HCT116 (cell line): ENCODE results near the gene LMO2. TPM values are rescaled to one million over a fixed set of nuclear protein-coding genes. Genes with fewer than 3 reads are reported as not detected.

Experiments
- ATAC-seq: fragments of 200-7000 bp; cut with Tn5 transposase; 2 replicates; pipeline ENCODE4 v1.9.1; 2020; ENCODE audit warnings: mild to moderate bottlenecking, moderate library complexity
- BruUV-seq: library from RNA; stranded (reverse); fragments of 400-500 nt; replicated peaks from 2 replicates; lab custom pipeline; 2021; lab: Mats Ljungman, UMichigan
- CTCF ChIA-PET: fragments of 300-600 bp; sonication (Branson Sonifier 250); formaldehyde crosslinking; loops from one replicate; lab custom pipeline; 2021; ENCODE audit warnings: antibody characterized with exemption; lab: Charles Lee
- POLR2A ChIA-PET: fragments of 300-600, 350-600 bp; sonication (Branson Sonifier 250); formaldehyde crosslinking; loops from one replicate; lab custom pipeline; 2021; ENCODE audit warnings: antibody characterized with exemption; lab: Charles Lee
- RAD21 ChIA-PET, 2 experiments: fragments of 300-600 bp; sonication (Branson Sonifier 250); formaldehyde crosslinking; loops; one replicate each; lab custom pipeline; 2023; ENCODE audit warnings: low total read pairs in 2 of 2; ENCODE audit not compliant: uncharacterized antibody in 2 of 2, unreplicated experiment in 2 of 2, low non-redundant PET in 1 of 2; lab: Charles Lee
- DNase-seq: peaks from one replicate; pipeline ENCODE4 v3.0.0-alpha.2; 2010; ENCODE audit warnings: low read depth, low spot score
- H2AFZ ChIP-seq: fragments of 200-600 bp; shearing (Covaris generic), sonication (generic); 2 replicates; pipeline ENCODE4 v1.6.1; 2017; ENCODE audit warnings: low read depth, mixed run types, mixed read lengths, antibody characterized with exemption, low read length; ENCODE audit not compliant: poor library complexity, severe bottlenecking
- H3K27ac ChIP-seq: 2 replicates; pipeline ENCODE4 v1.5.1; 2012; ENCODE audit warnings: low read depth, low read length
- H3K27me3 ChIP-seq: fragments of 200-600 bp; sonication (generic); 2 replicates; pipeline ENCODE4 v1.6.1; 2016; ENCODE audit warnings: mixed run types, low read length, mixed read lengths; ENCODE audit not compliant: insufficient read depth
- H3K36me3 ChIP-seq, 2 experiments: fragments of 200-500 bp in 1 of 2; fragments of 200-600 bp in 1 of 2; sonication (Bioruptor generic) in 1 of 2; sonication (generic) in 1 of 2; 2 replicates each; pipeline versions ENCODE4 v1.5.1 to v1.6.1; 2014 to 2016; ENCODE audit warnings: low read length in 2 of 2, inconsistent platforms in 1 of 2, mixed read lengths in 1 of 2, mixed run types in 1 of 2; ENCODE audit not compliant: insufficient read depth in 2 of 2, control insufficient read depth in 1 of 2
- H3K4me1 ChIP-seq, 2 experiments: fragments of 200-600 bp in 1 of 2; sonication (generic) in 1 of 2; 2 replicates each; pipeline versions ENCODE4 v1.5.1 to v1.6.1; 2012 to 2017; ENCODE audit warnings: low read length in 2 of 2, inconsistent platforms in 1 of 2, mild to moderate bottlenecking in 1 of 2, mixed read lengths in 1 of 2, mixed run types in 1 of 2, moderate library complexity in 1 of 2; ENCODE audit not compliant: insufficient read depth in 2 of 2, control insufficient read depth in 1 of 2
- H3K4me2 ChIP-seq: fragments of 200-600 bp; sonication (generic); 2 replicates; pipeline ENCODE4 v1.6.1; 2017; ENCODE audit warnings: mixed run types, low read length, mixed read lengths
- H3K4me3 ChIP-seq, 2 experiments: fragments of 200-600 bp in 1 of 2; sonication (generic) in 1 of 2; replicated peaks in 1 of 2; 2 replicates each; pipeline ENCODE4 v1.5.1; 2011 to 2016; ENCODE audit warnings: low read length in 2 of 2, control low read depth in 1 of 2, low read depth in 1 of 2, mild to moderate bottlenecking in 1 of 2, mixed read lengths in 1 of 2, mixed run types in 1 of 2
- H3K79me2 ChIP-seq: fragments of 200-600 bp; sonication (generic); 2 replicates; pipeline ENCODE4 v1.6.1; 2017; ENCODE audit warnings: mild to moderate bottlenecking, mixed run types, low read length, moderate library complexity, mixed read lengths; ENCODE audit not compliant: insufficient read depth
- H3K9ac ChIP-seq: fragments of 200-600 bp; sonication (generic); 2 replicates; pipeline ENCODE4 v1.6.1; 2016; ENCODE audit warnings: low read length, mixed read lengths
- H3K9me2 ChIP-seq: fragments of 200-600 bp; sonication (generic), shearing (Covaris generic); 2 replicates; pipeline ENCODE4 v1.6.1; 2017; ENCODE audit warnings: mixed run types, mild to moderate bottlenecking, moderate library complexity; ENCODE audit not compliant: insufficient read depth
- H3K9me3 ChIP-seq, 2 experiments: fragments of 200-500 bp in 1 of 2; fragments of 200-600 bp in 1 of 2; sonication (Bioruptor generic) in 1 of 2; sonication (generic) in 1 of 2; 2 replicates each; pipeline ENCODE4 v1.6.1; 2014 to 2017; ENCODE audit warnings: low read length in 2 of 2, mixed read lengths in 2 of 2, inconsistent platforms in 1 of 2, low read depth in 1 of 2, mild to moderate bottlenecking in 1 of 2, mixed run types in 1 of 2, moderate library complexity in 1 of 2; ENCODE audit not compliant: control insufficient read depth in 1 of 2, insufficient read depth in 1 of 2
- H4K20me1 ChIP-seq: fragments of 200-600 bp; sonication (generic), shearing (Covaris generic); 2 replicates; pipeline ENCODE4 v1.6.1; 2017; ENCODE audit warnings: mixed run types, mild to moderate bottlenecking, moderate library complexity; ENCODE audit not compliant: insufficient read depth
- EGR1 ChIP-seq: IDR thresholded peaks from 2 replicates; pipeline ENCODE4 v1.6.1; 2012; ENCODE audit warnings: low read depth
- ELF1 ChIP-seq: IDR thresholded peaks from 2 replicates; pipeline ENCODE4 v1.6.1; 2012; ENCODE audit warnings: low read depth, borderline replicate concordance
- EZH2 ChIP-seq: fragments of 200-600 bp; sonication (generic); IDR thresholded peaks from 2 replicates; pipeline ENCODE4 v1.6.1; 2017; ENCODE audit warnings: antibody characterized with exemption, mixed run types
- FOSL1 ChIP-seq: IDR thresholded peaks from 2 replicates; pipeline ENCODE4 v1.6.1; 2012; ENCODE audit warnings: low read depth
- JUND ChIP-seq: IDR thresholded peaks from 2 replicates; pipeline ENCODE4 v1.6.1; 2012
- POLR2AphosphoS5 ChIP-seq: IDR thresholded peaks from 2 replicates; pipeline ENCODE4 v1.6.1; 2011; ENCODE audit warnings: mild to moderate bottlenecking, low read depth, low read length, moderate library complexity
- RAD21 ChIP-seq: IDR thresholded peaks from 2 replicates; pipeline ENCODE4 v1.6.1; 2012; ENCODE audit warnings: low read depth, mild to moderate bottlenecking
- SIN3A ChIP-seq: IDR thresholded peaks from 2 replicates; pipeline ENCODE4 v1.6.1; 2012; ENCODE audit warnings: low read depth
- SP1 ChIP-seq: IDR thresholded peaks from 2 replicates; pipeline ENCODE4 v1.6.1; 2012; ENCODE audit warnings: low read depth
- TCF7L2 ChIP-seq: IDR thresholded peaks from 2 replicates; pipeline ENCODE4 v1.7.0; 2011; ENCODE audit warnings: borderline replicate concordance, inconsistent platforms; ENCODE audit not compliant: insufficient read depth, insufficient read length; ENCODE audit errors: extremely low read depth
- ZNF274 ChIP-seq: fragments of 200-500 bp; sonication (Bioruptor generic); IDR thresholded peaks from 2 replicates; pipeline ENCODE4 v1.6.1; 2014; ENCODE audit warnings: mild to moderate bottlenecking, low read depth, low read length, inconsistent platforms
- intact Hi-C: fragments of 100-400 bp; cut with micrococcal nuclease; formaldehyde crosslinking; loops from 2 replicates; pipeline ENCODE4 v1.10.0; 2022
- total RNA-seq: library from RNA; stranded (reverse); gene quantifications from one replicate; pipeline ENCODE4 v1.2.1, GENCODE V29; 2021; ENCODE audit not compliant: unreplicated experiment
- TF ChIP-seq, protein P1 (sequence below), 3 experiments: fragments of 200-600 bp in 1 of 3; sonication (generic) in 1 of 3; IDR thresholded peaks in 2 of 3; conservative IDR thresholded peaks in 1 of 3; 2 replicates each; pipeline ENCODE4 v1.5.1; 2012 to 2017; ENCODE audit warnings: low read depth in 2 of 3, low read length in 2 of 3, antibody characterized with exemption in 1 of 3, borderline replicate concordance in 1 of 3, control low read depth in 1 of 3, mild to moderate bottlenecking in 1 of 3, mixed read lengths in 1 of 3, mixed run types in 1 of 3, moderate library complexity in 1 of 3; ENCODE audit not compliant: insufficient read depth in 1 of 3
- TF ChIP-seq, protein P2 (sequence below): IDR thresholded peaks from 2 replicates; pipeline ENCODE4 v1.6.1; 2012
- TF ChIP-seq, protein P3 (sequence below): IDR thresholded peaks from 2 replicates; pipeline ENCODE4 v1.6.1; 2012; ENCODE audit warnings: low read depth

Gene LMO2
- total RNA-seq, 1 experiment from 2014 or later, result 2.8 TPM

DNA sequence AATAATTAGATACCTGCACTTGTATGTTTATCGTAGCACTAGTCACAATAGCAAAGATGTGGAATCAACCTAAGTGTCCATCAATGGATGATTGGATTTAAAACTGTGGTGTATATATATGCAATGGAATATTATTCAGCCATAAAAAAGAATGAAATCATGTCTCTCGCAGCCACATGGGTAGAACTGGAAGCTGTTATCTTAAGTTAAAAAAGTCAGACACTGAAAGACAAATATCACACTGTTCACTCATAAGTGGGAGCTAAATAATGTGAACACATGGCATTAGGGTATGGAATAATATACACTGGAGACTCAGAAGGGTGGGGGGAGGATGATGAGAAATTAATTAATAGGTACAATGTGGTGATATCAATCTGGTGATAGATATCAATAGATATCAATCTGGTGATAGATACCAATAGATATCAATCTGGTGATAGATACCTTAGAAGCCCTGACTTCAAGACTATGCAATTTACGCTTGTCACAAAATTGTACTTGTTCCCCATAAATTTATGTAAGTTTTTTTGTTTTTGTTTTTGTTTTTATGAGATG, 2.0 kb downstream of the LMO2 start:
- Histone ChIP-seq H3K4me1 (0 out of 4 replicates have a peak, but pooled peaks cover 0 to 5% of the 10 kb centered on the region in 2 experiments), H3K4me2 (no peak overlapping the region), H3K4me3 (no peak overlapping the region), H3K9ac (no peak overlapping the region), H3K27me3 (no peaks in the 10 kb centered on the region), H4K20me1 (no peaks in the 10 kb centered on the region), H3K36me3 (no peaks in the 10 kb centered on the region), H3K79me2 (no peaks in the 10 kb centered on the region), H2AFZ (no peak overlapping the region), H3K9me3 (no peaks in the 10 kb centered on the region), H3K27ac (no peak overlapping the region), H3K9me2 (no peaks in the 10 kb centered on the region)
- ATAC-seq, result no peak
- no TSS peak for BruUV-seq
- ChIA-PET CTCF (interaction anchor here (0.5 kb wide), 1 partner anchor 96 kb away, joined by 3 read pairs; no protein-coding TSS in a partner anchor), RAD21 (no interaction called here), POLR2A (interaction anchor here (0.6 kb wide), 1 partner anchor 23 kb away, joined by 4 read pairs; no protein-coding TSS in a partner anchor)
- intact Hi-C loops, result no loop called here
- TF ChIP-seq FOSL1 (no peak), ZNF274 (no peak), ELF1 (no peak)
- DNase-seq, result no peak

DNA sequence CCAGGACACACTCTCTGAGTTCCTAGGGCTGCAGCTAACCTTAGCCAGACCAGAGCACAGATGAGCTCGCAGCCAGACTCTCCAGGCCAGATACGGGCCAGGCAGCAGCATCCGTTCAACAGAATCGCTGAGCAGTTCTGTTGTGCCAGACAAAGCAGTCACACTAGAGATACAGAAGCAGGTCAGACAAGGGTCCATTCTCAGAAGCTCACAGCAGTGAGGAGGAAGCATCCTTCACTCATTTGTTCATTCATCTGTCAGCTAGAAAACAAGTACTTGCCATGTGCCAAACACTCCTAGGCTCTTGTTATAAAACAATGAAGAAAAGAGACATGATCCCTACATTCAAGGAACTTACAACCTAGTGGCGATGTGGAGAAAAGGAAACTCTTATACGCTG, 2.6 kb downstream of the LMO2 start:
- Histone ChIP-seq H3K9ac (no peak overlapping the region), H2AFZ (no peak overlapping the region), H3K27ac (no peak overlapping the region), H3K4me3 (no peak overlapping the region), H3K27me3 (no peaks in the 10 kb centered on the region), H3K36me3 (no peaks in the 10 kb centered on the region), H3K4me1 (0 out of 4 replicates have a peak, but pooled peaks cover 0 to 5% of the 10 kb centered on the region in 2 experiments), H3K9me3 (no peaks in the 10 kb centered on the region), H3K9me2 (no peaks in the 10 kb centered on the region), H4K20me1 (no peaks in the 10 kb centered on the region), H3K4me2 (no peak overlapping the region), H3K79me2 (no peaks in the 10 kb centered on the region)
- no TSS peak for BruUV-seq
- POLR2A ChIA-PET, result interaction anchor here (0.6 kb wide), 1 partner anchor 23 kb away, joined by 4 read pairs; no protein-coding TSS in a partner anchor
- RAD21 ChIA-PET, result no interaction called here
- DNase-seq, result no peak
- ATAC-seq, result no peak
- intact Hi-C loops, result no loop called here
- TF ChIP-seq EGR1 (no peak), TCF7L2 (no peak), EZH2 (no peak), SIN3A (no peak), JUND (no peak), POLR2AphosphoS5 (no peak), SP1 (no peak), RAD21 (no peak)
- TF ChIP-seq, protein P1, sequence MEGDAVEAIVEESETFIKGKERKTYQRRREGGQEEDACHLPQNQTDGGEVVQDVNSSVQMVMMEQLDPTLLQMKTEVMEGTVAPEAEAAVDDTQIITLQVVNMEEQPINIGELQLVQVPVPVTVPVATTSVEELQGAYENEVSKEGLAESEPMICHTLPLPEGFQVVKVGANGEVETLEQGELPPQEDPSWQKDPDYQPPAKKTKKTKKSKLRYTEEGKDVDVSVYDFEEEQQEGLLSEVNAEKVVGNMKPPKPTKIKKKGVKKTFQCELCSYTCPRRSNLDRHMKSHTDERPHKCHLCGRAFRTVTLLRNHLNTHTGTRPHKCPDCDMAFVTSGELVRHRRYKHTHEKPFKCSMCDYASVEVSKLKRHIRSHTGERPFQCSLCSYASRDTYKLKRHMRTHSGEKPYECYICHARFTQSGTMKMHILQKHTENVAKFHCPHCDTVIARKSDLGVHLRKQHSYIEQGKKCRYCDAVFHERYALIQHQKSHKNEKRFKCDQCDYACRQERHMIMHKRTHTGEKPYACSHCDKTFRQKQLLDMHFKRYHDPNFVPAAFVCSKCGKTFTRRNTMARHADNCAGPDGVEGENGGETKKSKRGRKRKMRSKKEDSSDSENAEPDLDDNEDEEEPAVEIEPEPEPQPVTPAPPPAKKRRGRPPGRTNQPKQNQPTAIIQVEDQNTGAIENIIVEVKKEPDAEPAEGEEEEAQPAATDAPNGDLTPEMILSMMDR (IDR thresholded peaks at IDR 0.05 in 2 of 3, conservative IDR thresholded peaks at IDR 0.05 in 1 of 3; ENCODE audit: borderline replicate concordance in 1 of 3, insufficient read depth in 1 of 3, low read depth in 2 of 3, low read length in 2 of 3), result no peak
- TF ChIP-seq, protein P2, sequence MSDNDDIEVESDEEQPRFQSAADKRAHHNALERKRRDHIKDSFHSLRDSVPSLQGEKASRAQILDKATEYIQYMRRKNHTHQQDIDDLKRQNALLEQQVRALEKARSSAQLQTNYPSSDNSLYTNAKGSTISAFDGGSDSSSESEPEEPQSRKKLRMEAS, result no peak
- TF ChIP-seq, protein P3, sequence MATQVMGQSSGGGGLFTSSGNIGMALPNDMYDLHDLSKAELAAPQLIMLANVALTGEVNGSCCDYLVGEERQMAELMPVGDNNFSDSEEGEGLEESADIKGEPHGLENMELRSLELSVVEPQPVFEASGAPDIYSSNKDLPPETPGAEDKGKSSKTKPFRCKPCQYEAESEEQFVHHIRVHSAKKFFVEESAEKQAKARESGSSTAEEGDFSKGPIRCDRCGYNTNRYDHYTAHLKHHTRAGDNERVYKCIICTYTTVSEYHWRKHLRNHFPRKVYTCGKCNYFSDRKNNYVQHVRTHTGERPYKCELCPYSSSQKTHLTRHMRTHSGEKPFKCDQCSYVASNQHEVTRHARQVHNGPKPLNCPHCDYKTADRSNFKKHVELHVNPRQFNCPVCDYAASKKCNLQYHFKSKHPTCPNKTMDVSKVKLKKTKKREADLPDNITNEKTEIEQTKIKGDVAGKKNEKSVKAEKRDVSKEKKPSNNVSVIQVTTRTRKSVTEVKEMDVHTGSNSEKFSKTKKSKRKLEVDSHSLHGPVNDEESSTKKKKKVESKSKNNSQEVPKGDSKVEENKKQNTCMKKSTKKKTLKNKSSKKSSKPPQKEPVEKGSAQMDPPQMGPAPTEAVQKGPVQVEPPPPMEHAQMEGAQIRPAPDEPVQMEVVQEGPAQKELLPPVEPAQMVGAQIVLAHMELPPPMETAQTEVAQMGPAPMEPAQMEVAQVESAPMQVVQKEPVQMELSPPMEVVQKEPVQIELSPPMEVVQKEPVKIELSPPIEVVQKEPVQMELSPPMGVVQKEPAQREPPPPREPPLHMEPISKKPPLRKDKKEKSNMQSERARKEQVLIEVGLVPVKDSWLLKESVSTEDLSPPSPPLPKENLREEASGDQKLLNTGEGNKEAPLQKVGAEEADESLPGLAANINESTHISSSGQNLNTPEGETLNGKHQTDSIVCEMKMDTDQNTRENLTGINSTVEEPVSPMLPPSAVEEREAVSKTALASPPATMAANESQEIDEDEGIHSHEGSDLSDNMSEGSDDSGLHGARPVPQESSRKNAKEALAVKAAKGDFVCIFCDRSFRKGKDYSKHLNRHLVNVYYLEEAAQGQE, result no peak
- CTCF ChIA-PET, result interaction anchor here (0.5 kb wide), 1 partner anchor 96 kb away, joined by 3 read pairs; no protein-coding TSS in a partner anchor
